Uterus (tissue), 4 donors: ENCODE measurements around the gene KCNJ9. TPM values are rescaled to one million over a fixed set of nuclear protein-coding genes. Genes with fewer than 3 reads are reported as not detected.

Source experiments
- DNase-seq, 2 donors: peaks; one replicate each; pipeline ENCODE4 v3.0.0-alpha.2; 2019 to 2020
- H3K27ac ChIP-seq, 2 donors: fragments of 200-600 bp; sonication (generic); 1 replicate in 1 of 2; 2 replicates in 1 of 2; pipeline ENCODE4 v1.5.1; 2016 to 2018
- H3K27me3 ChIP-seq, 2 donors: fragments of 200-600 bp; sonication (generic); one replicate each; pipeline ENCODE4 v1.5.1; 2018 to 2019; ENCODE audit warnings: control low read depth in 1 of 2
- H3K36me3 ChIP-seq, 2 donors: fragments of 200-600 bp; sonication (generic); one replicate each; pipeline ENCODE4 v1.5.1; 2019; ENCODE audit warnings: control low read depth in 1 of 2
- H3K4me1 ChIP-seq, 2 donors: fragments of 200-600 bp; sonication (generic); one replicate each; pipeline ENCODE4 v1.5.1; 2018 to 2019; ENCODE audit warnings: control low read depth in 1 of 2
- H3K4me3 ChIP-seq, 2 donors: fragments of 200-600 bp; sonication (generic); 1 replicate in 1 of 2; 2 replicates in 1 of 2; pipeline ENCODE4 v1.5.1; 2018 to 2019; ENCODE audit warnings: mild to moderate bottlenecking in 1 of 2
- H3K9me3 ChIP-seq, 2 donors: fragments of 200-600 bp; sonication (generic); one replicate each; pipeline ENCODE4 v1.5.1; 2019; ENCODE audit warnings: control low read depth in 1 of 2
- POLR2A ChIP-seq, 2 donors: fragments of 450-650 bp; IDR thresholded peaks; one replicate each; pipeline ENCODE4 v1.6.1; 2016; ENCODE audit warnings: antibody characterized with exemption in 2 of 2, mild to moderate bottlenecking in 1 of 2, moderate library complexity in 1 of 2
- intact Hi-C: fragments of 100-400 bp; cut with DNase I; formaldehyde crosslinking; loops from one replicate; pipeline ENCODE4 v1.15.1; 2023; ENCODE audit warnings: low total_unique reads
- total RNA-seq, 4 donors: library from RNA; depleted of rRNA in 3 of 4; stranded (reverse); fragments of >200 nt in 3 of 4; gene quantifications; one replicate each; pipeline versions ENCODE4 v1.1.0 to v1.2.4, GENCODE V29; 2014 to 2023
- TF ChIP-seq, protein P1 (sequence below), 4 experiments: fragments of 200-600 bp in 2 of 4; fragments of 450-650 bp in 2 of 4; sonication (generic) in 2 of 4; IDR thresholded peaks; one replicate each; pipeline ENCODE4 v1.5.1; 2016 to 2019; ENCODE audit warnings: antibody characterized with exemption in 4 of 4, mild to moderate bottlenecking in 2 of 4, moderate library complexity in 1 of 4
- donor health status: DM: yes; HTN: yes; CAD: no.

KCNJ9 gene
- total RNA-seq, 4 donors from 2014 or later = 0.28 TPM; not detected in 3

DNA sequence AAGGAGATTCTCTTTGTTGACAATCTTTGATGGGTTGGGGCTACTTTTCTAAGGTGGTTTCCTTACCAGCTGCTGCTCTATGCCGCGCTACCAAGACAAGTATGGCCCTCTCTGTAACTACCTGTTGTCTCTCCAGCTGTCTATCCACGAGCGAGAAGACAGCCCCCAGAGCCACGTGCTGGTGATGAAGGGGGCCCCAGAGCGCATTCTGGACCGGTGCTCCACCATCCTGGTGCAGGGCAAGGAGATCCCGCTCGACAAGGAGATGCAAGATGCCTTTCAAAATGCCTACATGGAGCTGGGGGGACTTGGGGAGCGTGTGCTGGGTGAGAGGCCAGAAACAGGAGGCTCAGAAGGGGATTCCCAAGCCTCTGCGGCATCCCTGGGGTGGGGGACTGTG, 48.6 kb downstream of the KCNJ9 start:
- intact Hi-C loops = no loop called here
- Histone ChIP-seq H3K27me3 (no peaks in the 10 kb centered on the region), H3K9me3 (no peaks in the 10 kb centered on the region), H3K27ac (no peak overlapping the region), H3K36me3 (no peaks in the 10 kb centered on the region), H3K4me3 (no peak overlapping the region), H3K4me1 (no peaks in the 10 kb centered on the region)
- TF ChIP-seq, protein P1, sequence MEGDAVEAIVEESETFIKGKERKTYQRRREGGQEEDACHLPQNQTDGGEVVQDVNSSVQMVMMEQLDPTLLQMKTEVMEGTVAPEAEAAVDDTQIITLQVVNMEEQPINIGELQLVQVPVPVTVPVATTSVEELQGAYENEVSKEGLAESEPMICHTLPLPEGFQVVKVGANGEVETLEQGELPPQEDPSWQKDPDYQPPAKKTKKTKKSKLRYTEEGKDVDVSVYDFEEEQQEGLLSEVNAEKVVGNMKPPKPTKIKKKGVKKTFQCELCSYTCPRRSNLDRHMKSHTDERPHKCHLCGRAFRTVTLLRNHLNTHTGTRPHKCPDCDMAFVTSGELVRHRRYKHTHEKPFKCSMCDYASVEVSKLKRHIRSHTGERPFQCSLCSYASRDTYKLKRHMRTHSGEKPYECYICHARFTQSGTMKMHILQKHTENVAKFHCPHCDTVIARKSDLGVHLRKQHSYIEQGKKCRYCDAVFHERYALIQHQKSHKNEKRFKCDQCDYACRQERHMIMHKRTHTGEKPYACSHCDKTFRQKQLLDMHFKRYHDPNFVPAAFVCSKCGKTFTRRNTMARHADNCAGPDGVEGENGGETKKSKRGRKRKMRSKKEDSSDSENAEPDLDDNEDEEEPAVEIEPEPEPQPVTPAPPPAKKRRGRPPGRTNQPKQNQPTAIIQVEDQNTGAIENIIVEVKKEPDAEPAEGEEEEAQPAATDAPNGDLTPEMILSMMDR (IDR thresholded peaks at IDR 0.05) = no peak
- no peak for TF ChIP-seq POLR2A (IDR thresholded peaks at IDR 0.05)
- no peak for DNase-seq

DNA sequence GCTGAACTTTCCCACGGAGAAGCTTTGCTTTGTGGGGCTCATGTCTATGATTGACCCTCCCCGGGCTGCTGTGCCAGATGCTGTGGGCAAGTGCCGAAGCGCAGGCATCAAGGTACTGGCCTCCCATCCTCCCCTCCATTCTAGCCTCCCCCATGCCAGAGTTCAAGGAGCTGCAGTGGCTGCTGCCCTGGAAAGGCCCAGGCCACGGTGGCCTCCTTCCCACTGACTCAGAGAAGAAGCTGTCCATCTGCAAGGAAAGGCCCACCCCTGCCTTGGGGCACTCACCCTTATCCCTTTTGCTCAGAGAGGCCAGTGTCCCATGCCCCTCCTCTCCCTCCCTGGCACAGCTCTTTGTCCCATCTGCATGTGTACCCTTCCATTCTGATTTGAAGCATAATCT, 49.1 kb downstream of the KCNJ9 start:
- H3K27ac ChIP-seq = no peak overlapping the region
- H3K4me1 ChIP-seq = no peaks in the 10 kb centered on the region
- intact Hi-C loops = no loop called here
- H3K27me3 ChIP-seq = no peaks in the 10 kb centered on the region
- DNase-seq = no peak
- TF ChIP-seq POLR2A (IDR thresholded peaks at IDR 0.05) = no peak
- TF ChIP-seq, protein P1 (IDR thresholded peaks at IDR 0.05) = no peak
- no peaks in the 10 kb centered on the region for H3K36me3 ChIP-seq
- H3K9me3 ChIP-seq = no peaks in the 10 kb centered on the region
- H3K4me3 ChIP-seq = no peak overlapping the region

DNA sequence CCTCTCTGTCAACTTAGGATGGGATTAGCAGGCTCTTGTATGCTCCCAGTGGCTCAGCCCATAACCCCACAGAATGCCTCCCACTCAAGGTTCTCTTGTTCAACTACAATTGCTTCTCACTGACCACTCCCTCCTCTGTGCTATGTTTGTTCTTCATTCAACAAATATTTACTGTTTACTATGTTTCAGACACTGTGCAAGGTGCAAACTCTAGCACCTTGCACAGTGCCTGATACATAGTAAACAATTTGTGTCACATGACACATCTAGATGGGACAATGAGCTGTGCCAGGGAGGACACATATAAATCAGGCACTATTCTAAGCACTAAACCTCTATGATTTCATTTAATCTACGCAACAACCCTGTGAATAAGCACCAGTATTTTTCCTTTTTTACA, 49.6 kb downstream of the KCNJ9 start:
- Histone ChIP-seq H3K36me3 (no peaks in the 10 kb centered on the region), H3K4me3 (no peak overlapping the region), H3K27me3 (no peaks in the 10 kb centered on the region), H3K27ac (no peak overlapping the region), H3K9me3 (no peaks in the 10 kb centered on the region), H3K4me1 (no peaks in the 10 kb centered on the region)
- TF ChIP-seq, protein P1 (IDR thresholded peaks at IDR 0.05) = no peak
- TF ChIP-seq POLR2A (IDR thresholded peaks at IDR 0.05) = no peak
- no peak for DNase-seq
- intact Hi-C loops = no loop called here

DNA sequence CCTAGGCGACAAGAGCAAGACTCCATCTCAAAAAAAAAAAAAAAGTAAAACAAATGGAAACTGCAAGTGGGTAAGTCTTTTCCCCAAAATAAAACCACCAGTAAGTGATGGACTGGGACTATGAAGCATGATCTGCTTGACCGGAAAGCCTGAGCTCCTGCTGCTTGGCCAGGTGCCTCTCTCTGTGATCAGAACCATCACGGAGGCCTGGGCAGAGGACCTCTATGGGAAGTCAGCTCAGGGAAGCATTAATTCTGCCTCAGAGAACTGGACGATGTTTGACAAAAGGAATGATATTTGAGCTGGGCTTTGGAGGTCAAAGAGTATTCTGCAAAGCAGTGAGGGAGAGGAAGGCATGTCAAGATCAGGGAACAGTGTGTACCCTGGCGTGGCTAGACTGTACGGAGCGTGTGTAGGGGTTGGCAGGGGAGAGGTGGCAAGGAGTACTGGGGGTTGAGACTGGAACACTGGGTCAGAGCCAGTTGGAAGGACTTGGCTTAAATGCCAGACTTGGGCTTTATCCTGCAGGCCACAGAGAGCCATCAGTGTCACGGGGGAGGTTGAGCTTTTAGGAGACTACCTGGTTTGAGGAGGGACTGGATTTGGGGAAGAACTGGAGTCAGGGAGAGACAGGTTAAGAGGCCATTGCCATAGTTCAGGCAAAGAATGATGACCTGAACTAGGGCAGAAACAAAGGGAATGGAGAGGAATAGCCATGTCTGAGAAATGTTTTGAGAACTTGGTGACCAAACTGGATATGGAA, 50.6 kb downstream of the KCNJ9 start:
- DNase-seq = no peak
- H3K9me3 ChIP-seq = no peaks in the 10 kb centered on the region
- H3K36me3 ChIP-seq = no peaks in the 10 kb centered on the region
- TF ChIP-seq, protein P1 (IDR thresholded peaks at IDR 0.05) = no peak
- TF ChIP-seq POLR2A (IDR thresholded peaks at IDR 0.05) = no peak
- no peaks in the 10 kb centered on the region for H3K27me3 ChIP-seq
- H3K4me3 ChIP-seq = no peak overlapping the region
- no peaks in the 10 kb centered on the region for H3K4me1 ChIP-seq
- no peak overlapping the region for H3K27ac ChIP-seq
- intact Hi-C loops = no loop called here

DNA sequence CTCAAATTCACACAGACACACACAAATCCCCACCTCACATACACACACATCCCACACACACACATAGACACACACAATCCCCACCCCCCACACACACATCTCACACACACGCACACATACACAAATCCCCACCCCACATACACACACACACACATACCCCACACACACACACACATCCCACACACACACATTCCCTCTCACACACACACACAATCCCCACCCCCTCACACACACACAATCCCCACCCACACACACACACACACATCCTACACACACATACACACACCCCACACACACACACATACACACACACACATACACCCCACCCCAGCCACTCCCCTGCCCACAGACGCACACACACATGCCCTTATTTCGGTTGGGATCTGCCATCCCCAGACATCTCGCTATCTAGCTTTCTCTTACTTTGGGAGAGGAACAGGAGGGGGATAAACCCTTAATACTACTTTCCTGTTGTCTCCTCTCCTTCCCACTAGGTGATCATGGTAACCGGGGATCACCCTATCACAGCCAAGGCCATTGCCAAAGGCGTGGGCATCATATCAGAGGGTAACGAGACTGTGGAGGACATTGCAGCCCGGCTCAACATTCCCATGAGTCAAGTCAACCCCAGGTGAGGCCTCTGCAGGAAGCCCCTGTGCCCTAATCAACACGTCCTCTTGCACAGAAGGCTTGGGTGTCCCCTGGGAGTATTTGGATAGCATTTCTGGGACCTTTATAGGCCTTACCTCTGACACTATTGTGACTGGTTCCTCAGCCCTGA, 52.8 kb downstream of the KCNJ9 start:
- DNase-seq = no peak
- H3K27me3 ChIP-seq = no peaks in the 10 kb centered on the region
- no peaks in the 10 kb centered on the region for H3K36me3 ChIP-seq
- intact Hi-C loops = no loop called here
- H3K9me3 ChIP-seq = no peaks in the 10 kb centered on the region
- no peak overlapping the region for H3K4me3 ChIP-seq
- no peak overlapping the region for H3K27ac ChIP-seq
- TF ChIP-seq, protein P1 (IDR thresholded peaks at IDR 0.05) = no peak
- TF ChIP-seq POLR2A (IDR thresholded peaks at IDR 0.05) = no peak
- H3K4me1 ChIP-seq = no peaks in the 10 kb centered on the region
